Measurements from ENCODE around the gene SPIN2A.
A peak's percentile ranks its signal among the peaks of the same experiment; 100 is the strongest.
"Not testable (repeated sequence)": the region's sequence is repeated elsewhere in the genome, so short reads cannot be mapped to it uniquely, and the experiment has no call there.

SPIN2A gene

DNA sequence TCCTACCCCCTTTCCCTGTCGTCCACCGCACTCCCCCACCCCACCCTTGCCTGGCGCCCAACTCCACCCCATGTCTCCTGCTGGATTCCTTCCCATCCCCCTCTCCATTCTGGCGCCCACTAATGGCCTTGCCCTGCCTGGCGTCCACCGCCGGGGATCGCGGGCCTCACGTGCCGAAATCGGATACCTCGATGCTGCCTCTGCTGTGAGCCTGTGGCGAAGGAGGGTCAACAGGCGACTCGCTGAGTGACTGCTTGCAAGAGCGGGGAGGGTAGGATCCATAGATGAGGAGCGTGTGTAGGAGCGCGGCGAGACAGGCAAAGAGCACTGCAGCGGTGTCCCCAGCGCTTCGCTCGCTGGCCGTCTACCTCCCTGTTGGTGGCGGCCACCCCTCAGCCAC is at the start of gene SPIN2A:
SPIN2A (minus strand) TSS at position 325 of the 400 bp plus-strand sequence. CDS start 800 bp downstream, outside the sequence.
- not testable (repeated sequence) for DNase-seq (ENCODE audit: low read depth in 3 of 3)

- no peak for DNase-seq (ENCODE audit: low read depth in 3 of 3)
Measured at GRCh38 chrX:57178605-57179004, 41.4 kb upstream of the SPIN2A start.

GRCh38 chrX:57177070-57177469 is 39.9 kb upstream of the SPIN2A start:
- no peak for DNase-seq (ENCODE audit: low read depth in 3 of 3)

GRCh38 chrX:57172544-57172943 is 35.3 kb upstream of the SPIN2A start:
- DNase-seq (ENCODE audit: low read depth in 3 of 3) = no peak

DNA sequence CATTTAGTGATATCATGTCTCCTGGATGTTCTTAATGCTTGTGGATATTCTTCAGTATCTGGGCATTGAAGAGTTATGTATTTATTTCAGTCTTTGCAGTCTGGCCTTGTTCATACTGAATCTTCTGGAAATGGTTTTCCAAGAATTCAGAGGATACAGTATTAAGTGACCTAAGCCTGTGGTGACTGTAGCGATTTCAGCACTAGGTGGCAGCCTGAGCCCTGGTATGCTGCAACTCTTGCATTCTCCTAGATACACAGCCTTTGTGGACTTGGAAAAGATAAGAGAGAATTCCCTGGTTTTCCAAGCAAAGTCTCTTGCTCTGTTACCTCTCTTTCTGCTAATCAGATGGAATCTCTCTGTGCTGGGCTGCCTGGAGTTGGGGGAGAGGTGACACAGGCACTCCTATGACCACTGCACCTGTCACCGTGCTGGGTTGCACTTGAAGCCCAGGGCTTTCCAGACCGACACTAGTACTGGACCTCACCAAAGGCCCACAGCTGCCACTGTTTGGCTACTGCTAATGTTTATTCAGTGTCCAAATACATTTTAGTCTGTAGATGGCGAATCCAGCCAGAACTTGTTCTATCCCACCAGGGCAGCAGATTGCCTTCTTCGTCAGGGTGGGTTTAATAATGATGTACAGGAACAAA is 19.3 kb upstream of the SPIN2A start:
- DNase-seq (ENCODE audit: low read depth in 3 of 3) = no peak

GRCh38 chrX:57155171-57155570 is 18.0 kb upstream of the SPIN2A start:
- DNase-seq (ENCODE audit: low read depth in 3 of 3) = no peak

DNA sequence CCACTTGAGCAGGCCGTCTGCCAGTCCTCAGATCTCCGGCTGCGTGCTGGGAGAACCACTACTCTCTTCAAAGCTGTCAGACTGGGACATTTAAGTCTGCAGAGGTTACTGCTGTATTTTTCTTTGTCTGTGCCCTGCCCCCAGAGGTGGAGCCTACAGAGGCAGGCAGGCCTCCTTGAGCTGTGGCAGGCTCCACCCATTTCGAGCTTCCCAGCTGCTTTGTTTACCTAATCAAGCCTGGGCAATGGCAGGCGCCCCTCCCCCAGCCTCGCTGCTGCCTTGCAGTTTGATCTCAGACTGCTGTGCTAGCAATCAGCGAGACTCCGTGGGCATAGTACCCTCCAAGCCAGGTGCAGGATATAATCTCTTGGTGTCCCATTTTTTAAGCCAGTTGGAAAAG is 15.0 kb upstream of the SPIN2A start:
- not testable (repeated sequence) for DNase-seq (ENCODE audit: low read depth in 3 of 3)

GRCh38 chrX:57138674-57139073 is 1.5 kb upstream of the SPIN2A start:
- no peak for DNase-seq (ENCODE audit: low read depth in 3 of 3)

- no peak for DNase-seq (ENCODE audit: low read depth in 3 of 3)
Measured at GRCh38 chrX:57137501-57137900, 304 bp upstream of the SPIN2A start.

DNA sequence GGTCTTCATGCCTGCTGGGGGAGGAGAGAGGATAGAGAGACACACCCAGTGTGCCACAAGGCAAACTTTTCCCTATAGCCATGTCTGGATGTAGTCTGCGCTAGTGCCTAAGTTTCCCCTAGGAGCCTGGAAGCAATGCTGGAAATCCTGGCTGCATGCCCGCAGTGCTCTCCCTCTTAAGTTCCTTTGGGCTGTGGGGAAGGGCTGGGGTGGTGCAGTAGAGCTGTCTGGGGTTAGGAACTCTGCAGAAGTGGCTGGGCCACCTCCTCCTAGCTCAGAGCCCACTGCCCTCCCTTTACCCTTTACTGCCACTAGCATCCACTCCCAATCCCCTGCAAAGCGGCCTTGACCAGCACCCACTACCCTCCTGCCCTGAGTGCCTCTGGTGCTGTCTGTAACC is 608 bp downstream of the SPIN2A start:
- DNase-seq (ENCODE audit: low read depth in 3 of 3) = not testable (repeated sequence)

GRCh38 chrX:57135287-57135686 is 1.9 kb downstream of the SPIN2A start:
- DNase-seq (ENCODE audit: low read depth in 3 of 3) = no peak

DNA sequence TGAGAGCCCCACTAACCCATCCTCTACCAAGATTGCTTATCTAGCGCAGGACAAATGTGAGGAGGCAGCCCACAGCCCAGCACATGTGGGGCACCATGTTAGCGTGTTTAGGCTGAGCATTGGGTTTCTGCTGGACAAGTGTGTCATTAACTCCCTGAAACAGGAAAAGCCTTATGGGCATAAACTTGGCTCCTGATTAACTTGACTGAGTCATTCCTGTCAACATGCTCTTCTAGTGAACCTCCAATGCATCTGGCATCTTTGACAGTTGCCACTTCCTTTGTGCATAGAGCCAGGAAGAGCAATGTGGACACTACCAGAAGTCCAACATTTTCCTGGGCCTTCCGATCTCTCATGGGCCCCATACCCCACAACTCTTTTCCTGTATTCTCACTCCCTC is 2.5 kb downstream of the SPIN2A start:
- DNase-seq (ENCODE audit: low read depth in 3 of 3) = no peak

- no peak for DNase-seq (ENCODE audit: low read depth in 3 of 3)
Measured at GRCh38 chrX:57133706-57134105, 3.5 kb downstream of the SPIN2A start.

DNA sequence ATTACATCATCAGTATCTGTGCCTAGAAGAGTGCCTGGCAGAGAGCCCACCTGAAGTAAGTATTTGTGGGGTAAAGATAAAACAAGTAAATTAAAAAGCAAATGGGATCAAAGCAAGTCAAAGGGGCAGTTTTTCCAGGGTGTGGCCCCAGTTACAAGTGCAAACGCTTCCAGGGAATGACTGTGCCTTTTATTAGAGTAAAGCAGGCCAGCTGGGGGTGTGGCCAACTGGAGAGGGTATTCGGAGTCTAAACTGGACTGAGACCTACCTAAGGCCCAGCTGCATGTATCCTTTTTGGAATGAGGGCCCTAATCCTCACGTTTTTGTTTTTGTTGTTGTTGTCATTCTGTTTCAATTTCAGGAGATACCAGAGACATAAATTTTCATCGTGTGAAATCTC is 3.9 kb downstream of the SPIN2A start:
- not testable (repeated sequence) for DNase-seq (ENCODE audit: low read depth in 3 of 3)

DNA sequence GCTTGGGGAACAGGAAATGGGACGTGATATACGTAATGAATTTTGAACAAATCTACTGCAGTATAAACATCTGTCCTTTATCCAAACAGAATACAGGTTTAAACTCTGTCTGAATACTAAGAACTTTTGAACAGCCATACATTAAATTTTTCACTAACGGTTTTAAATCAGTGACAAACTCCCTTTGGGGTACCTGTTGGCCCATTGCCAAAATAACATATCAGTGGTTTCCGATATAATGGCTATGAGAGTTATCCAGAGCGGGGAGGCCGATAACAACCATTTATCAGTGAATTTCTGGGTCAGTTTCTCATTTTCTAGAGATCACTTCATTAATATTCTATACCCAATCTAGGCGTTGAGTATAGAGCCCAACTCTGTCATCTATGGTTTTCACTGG is 5.2 kb downstream of the SPIN2A start:
- DNase-seq (ENCODE audit: low read depth in 3 of 3) = no peak

- no peak for DNase-seq (ENCODE audit: low read depth in 3 of 3)
Measured at GRCh38 chrX:57121816-57122215, 15.4 kb downstream of the SPIN2A start.

DNA sequence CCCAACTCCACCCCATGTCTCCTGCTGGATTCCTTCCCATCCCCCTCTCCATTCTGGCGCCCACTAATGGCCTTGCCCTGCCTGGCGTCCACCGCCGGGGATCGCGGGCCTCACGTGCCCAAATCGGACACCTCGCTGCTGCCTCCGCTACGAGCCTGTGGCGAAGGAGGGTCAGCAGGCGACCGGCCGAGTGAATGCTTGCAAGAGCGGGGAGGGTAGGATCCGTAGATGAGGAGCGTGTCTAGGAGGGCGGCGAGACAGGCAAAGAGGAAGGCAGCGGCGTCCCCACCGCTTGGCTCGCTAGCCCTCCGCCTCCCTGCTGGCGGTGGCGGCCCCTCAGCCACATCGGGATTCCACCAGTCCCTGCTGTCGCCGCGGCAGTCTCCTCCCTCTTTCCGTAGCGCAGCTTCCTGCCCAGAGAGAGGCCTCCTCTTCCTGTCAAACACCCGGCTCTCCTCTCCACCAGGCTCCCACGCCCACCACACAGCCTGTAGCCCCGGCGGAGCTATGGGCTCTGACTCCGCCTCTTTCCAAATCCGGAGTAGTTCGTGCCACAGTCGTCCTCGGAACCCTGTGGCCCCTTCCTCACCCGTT is 15.9 kb downstream of the SPIN2A start, which contains the start of gene SPIN2B:
SPIN2B (minus strand) TSS at position 387 of the 594 bp plus-strand sequence.
- DNase-seq (ENCODE audit: low read depth in 3 of 3) = peak; percentile 62 to 80 (median 66)

DNA sequence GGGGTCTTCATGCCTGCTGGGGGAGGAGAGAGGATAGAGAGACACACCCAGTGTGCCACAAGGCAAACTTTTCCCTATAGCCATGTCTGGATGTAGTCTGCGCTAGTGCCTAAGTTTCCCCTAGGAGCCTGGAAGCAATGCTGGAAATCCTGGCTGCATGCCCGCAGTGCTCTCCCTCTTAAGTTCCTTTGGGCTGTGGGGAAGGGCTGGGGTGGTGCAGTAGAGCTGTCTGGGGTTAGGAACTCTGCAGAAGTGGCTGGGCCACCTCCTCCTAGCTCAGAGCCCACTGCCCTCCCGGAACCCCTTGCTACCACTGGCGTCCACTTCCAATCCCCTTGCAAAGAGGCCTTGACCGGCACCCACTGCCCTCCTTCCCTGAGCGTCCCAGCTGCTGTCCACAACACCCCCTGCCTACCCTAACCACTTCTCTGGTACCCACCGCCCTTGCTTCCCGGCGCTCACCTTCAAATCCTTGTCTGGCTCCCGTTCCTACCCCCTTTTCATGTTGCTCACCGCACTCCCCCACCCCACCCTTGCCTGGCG is 16.5 kb downstream of the SPIN2A start:
- not testable (repeated sequence) for DNase-seq (ENCODE audit: low read depth in 3 of 3)

DNA sequence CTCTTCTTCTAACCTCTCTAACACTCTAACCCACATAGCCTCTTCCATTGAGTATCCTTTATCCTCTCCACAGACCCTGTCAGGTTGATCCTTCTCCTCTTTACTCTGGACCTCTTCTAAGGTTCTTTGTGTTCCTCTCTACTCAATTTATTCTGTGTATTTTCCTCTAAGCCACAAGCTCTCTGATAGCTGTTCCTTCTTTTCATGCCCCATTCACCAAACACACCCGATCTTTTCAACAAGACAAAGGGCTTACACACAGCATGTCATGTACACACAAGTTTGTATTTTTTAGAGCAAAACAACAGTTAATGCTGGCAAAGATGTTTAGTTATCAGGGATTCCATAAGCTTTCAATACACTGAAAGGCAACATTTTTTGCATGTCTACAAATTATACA is 17.8 kb downstream of the SPIN2A start:
- no peak for DNase-seq (ENCODE audit: low read depth in 3 of 3)

DNA sequence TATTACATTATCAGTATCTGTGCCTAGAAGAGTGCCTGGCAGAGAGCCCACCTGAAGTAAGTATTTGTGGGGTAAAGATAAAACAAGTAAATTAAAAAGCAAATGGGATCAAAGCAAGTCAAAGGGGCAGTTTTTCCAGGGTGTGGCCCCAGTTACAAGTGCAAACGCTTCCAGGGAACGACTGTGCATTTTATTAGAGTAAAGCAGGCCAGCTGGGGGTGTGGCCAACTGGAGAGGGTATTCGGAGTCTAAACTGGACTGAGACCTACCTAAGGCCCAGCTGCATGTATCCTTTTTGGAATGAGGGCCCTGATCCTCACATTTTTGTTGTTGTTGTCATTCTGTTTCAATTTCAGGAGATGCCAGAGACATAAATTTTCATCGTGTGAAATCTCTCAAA is 19.6 kb downstream of the SPIN2A start:
- not testable (repeated sequence) for DNase-seq (ENCODE audit: low read depth in 3 of 3)

DNA sequence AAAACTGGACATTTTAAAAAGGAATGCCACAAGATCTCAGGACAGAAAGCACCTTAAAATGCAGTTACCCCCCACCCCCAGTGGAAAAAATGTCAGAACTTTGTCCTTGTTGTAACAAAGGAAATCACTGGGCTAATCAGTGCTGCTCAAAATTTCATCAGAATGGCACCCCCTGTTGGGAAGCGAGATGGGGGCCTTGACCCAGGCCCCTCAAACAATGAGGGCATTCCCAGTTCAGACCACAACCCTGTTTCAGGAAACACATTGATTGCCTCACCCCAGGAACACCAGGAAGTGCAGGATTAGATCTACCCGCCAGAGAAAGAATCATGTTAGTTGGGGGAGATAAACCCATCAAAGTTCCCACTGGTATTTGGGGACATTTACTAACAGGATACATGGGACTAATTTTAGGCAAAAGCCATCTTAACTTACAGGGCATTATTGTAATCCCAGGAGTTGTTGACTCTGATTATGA is 32.2 kb downstream of the SPIN2A start:
- no peak for DNase-seq (ENCODE audit: low read depth in 3 of 3)

GRCh38 chrX:57104406-57104805 is 32.8 kb downstream of the SPIN2A start:
- DNase-seq (ENCODE audit: low read depth in 3 of 3) = no peak

GRCh38 chrX:57103489-57103888 is 33.7 kb downstream of the SPIN2A start:
- no peak for DNase-seq (ENCODE audit: low read depth in 3 of 3)

Data from stimulated activated CD4-positive, alpha-beta T cell treated with anti-CD3 and anti-CD28 coated beads, TNF-alpha, amount 100 ng/mL, for 24 hours (primary cell).